Retinal pigment epithelial cell (primary cell): ENCODE measurements around the gene GSS.

Source experiments
- DNase-seq: peaks from one replicate; pipeline ENCODE4 v3.0.0-alpha.2; 2010; ENCODE audit warnings: low read depth
- H3K4me3 ChIP-seq: 2 replicates; pipeline ENCODE4 v1.5.1; 2011; ENCODE audit warnings: mild to moderate bottlenecking, low read length, control low read depth, moderate library complexity
- TF ChIP-seq, protein P1 (sequence below): conservative IDR thresholded peaks from 2 replicates; pipeline ENCODE4 v1.5.1; 2011; ENCODE audit warnings: low read depth, low read length, control low read depth, inconsistent platforms

The GSS gene

DNA sequence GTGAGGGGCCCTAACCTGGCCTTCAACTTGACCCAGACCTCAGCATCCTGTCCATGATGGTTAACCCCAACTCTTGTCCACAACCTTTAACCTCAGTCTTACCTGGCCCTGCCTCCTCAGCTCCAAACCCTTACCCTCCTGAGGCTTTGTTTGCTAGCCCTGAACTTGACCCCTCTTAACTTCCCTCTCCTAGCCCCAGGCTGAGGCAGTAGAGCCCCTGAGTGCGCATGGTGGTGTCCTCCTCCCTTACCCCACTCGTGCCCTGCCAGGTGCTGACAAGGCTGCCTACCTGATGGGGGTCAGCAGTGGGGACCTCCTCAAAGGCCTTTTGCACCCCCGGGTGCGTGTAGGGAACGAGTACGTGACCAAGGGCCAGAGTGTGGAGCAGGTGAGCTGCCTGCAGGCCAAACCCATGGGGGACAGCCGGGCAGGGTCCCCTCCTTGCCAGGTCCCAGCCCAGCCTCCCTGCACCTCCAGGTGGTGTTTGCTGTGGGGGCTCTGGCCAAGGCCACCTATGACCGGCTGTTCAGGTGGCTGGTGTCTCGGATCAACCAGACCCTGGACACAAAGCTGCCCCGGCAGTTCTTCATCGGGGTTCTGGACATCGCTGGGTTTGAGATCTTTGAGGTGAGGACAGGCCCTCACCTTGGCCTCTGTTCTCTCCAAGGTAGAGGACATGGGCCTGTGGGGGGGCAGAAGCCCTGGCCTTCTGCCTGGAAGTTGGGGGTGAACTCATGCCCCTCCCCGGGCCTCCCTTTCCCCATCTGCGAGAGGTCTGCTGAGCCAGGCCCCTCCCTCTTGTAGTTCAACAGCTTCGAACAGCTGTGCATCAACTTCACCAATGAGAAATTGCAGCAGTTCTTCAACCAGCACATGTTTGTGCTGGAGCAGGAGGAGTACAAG, 31.9 kb upstream of the GSS start:
- TF ChIP-seq, protein P1, sequence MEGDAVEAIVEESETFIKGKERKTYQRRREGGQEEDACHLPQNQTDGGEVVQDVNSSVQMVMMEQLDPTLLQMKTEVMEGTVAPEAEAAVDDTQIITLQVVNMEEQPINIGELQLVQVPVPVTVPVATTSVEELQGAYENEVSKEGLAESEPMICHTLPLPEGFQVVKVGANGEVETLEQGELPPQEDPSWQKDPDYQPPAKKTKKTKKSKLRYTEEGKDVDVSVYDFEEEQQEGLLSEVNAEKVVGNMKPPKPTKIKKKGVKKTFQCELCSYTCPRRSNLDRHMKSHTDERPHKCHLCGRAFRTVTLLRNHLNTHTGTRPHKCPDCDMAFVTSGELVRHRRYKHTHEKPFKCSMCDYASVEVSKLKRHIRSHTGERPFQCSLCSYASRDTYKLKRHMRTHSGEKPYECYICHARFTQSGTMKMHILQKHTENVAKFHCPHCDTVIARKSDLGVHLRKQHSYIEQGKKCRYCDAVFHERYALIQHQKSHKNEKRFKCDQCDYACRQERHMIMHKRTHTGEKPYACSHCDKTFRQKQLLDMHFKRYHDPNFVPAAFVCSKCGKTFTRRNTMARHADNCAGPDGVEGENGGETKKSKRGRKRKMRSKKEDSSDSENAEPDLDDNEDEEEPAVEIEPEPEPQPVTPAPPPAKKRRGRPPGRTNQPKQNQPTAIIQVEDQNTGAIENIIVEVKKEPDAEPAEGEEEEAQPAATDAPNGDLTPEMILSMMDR = no peak
- H3K4me3 ChIP-seq = no peak overlapping the region
- no peak for DNase-seq

DNA sequence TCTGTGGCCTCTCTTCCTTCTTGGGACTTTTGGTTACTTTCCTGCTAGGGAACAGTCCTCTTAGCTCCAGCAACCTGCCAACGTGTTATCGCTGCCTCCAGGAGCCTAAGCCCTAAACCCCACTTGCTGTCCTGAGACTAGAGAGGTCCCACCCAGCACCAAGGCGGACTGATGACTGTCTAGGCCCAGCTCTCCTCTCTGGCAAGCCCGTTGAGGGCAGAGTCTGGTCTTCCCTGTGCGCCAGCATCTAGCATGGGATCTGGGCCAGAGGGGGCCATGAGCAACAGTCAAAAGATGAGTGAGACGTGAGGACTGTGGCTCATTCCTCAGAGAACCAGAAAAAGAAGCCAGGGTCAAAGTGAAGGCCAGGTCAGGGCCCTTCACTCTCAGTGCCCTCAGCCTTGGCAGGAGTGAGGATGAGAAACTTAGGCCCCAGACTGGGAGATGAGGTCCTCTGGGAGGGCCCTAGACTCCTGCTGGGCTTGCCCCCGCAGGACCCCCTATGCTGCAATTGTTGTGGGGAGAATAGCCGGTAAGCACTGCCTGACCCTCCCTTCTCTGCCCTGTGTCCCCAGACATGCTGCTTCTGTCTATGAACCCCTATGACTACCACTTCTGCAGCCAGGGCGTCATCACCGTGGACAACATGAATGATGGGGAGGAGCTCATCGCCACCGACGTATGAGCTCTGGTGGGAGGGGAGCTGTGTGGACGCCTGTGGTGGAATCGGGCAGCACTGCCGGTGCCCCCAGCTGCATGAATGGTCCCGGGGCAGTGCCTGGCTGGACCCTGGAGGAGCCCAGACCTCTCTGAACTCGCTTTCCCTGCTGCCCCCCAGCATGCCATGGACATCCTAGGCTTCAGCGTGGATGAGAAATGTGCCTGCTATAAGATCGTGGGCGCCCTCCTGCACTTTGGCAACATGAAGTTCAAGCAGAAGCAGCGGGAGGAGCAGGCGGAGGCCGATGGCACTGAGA, 31.0 kb upstream of the GSS start:
- TF ChIP-seq, protein P1 = no peak
- H3K4me3 ChIP-seq = no peak overlapping the region
- DNase-seq = no peak

- H3K4me3 ChIP-seq = no peak overlapping the region
- TF ChIP-seq, protein P1 = no peak
- no peak for DNase-seq
These were observed 30.1 kb upstream of the GSS start for GRCh38 chr20:34985461-34986310.

- no peak for DNase-seq
- no peak overlapping the region for H3K4me3 ChIP-seq
- TF ChIP-seq, protein P1 = no peak
These were observed 29.2 kb upstream of the GSS start for GRCh38 chr20:34984756-34985261.

DNA sequence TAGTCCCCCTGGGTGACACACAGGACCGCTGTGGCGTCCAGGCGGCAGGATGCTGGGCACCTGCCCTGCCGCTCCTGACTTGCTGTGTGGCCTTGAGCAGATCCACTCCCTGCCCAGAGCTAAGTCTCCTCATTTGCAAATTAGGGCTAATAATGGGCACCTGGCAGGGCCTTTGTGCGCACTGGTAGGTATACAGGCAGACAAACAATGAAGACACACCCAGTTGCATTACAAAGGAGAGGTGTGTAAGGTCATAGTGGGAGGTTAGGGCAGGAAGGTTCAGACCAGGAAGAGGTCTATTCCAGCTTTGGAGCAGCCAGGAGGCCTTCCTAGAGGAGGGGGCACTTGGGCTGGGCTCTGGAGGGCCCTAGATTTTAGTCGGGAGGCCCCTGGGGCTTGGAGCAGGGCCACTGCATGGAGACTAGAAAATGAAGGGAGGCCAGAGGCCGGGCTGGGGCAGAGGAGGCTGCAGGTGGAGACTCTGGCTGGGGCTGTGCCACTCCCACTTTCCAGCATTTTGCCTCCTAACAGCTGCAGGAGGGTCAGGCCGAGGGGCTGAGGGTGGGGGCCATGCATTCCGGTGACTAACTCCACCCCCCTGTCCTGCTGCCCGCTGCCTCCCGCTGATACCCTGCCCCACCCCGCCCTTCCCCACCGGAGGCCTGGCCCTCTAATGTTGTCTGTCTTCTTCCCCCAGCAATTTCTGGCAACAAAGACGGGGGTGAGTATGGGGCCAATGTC, 28.6 kb upstream of the GSS start:
- no peak overlapping the region for H3K4me3 ChIP-seq
- DNase-seq = no peak
- TF ChIP-seq, protein P1 = no peak
